Adipocyte (in vitro differentiated cells): ENCODE data around the gene MRS2.
"Not testable (repeated sequence)": the region's sequence is repeated elsewhere in the genome, so short reads cannot be mapped to it uniquely, and the experiment has no call there.

ENCODE experiments used
- DNase-seq: peaks from one replicate; pipeline ENCODE4 v3.0.0-alpha.2; 2015; ENCODE audit warnings: low read depth
- H3K27me3 ChIP-seq: replicated peaks from 2 replicates; pipeline ENCODE4 v1.7.0; 2013; ENCODE audit warnings: mild to moderate bottlenecking, low read length, moderate library complexity; ENCODE audit not compliant: control insufficient read depth, insufficient read depth
- H3K36me3 ChIP-seq: 2 replicates; pipeline ENCODE4 v1.7.0; 2013; ENCODE audit warnings: low read length, mild to moderate bottlenecking, moderate library complexity; ENCODE audit not compliant: control insufficient read depth, insufficient read depth, severe bottlenecking
- H3K4me1 ChIP-seq: 2 replicates; pipeline ENCODE4 v1.7.0; 2013; ENCODE audit warnings: mild to moderate bottlenecking, low read length, moderate library complexity; ENCODE audit not compliant: control insufficient read depth, insufficient read depth
- H3K4me3 ChIP-seq: 2 replicates; pipeline ENCODE4 v1.7.0; 2013; ENCODE audit warnings: mild to moderate bottlenecking, low read length, moderate library complexity
- H3K9ac ChIP-seq: 2 replicates; pipeline ENCODE4 v1.7.0; 2013; ENCODE audit warnings: mild to moderate bottlenecking, low read length, moderate library complexity
- H3K9me3 ChIP-seq: 2 replicates; pipeline ENCODE4 v1.7.0; 2013; ENCODE audit warnings: mild to moderate bottlenecking, low read length, moderate library complexity; ENCODE audit not compliant: control insufficient read depth

Gene MRS2

DNA sequence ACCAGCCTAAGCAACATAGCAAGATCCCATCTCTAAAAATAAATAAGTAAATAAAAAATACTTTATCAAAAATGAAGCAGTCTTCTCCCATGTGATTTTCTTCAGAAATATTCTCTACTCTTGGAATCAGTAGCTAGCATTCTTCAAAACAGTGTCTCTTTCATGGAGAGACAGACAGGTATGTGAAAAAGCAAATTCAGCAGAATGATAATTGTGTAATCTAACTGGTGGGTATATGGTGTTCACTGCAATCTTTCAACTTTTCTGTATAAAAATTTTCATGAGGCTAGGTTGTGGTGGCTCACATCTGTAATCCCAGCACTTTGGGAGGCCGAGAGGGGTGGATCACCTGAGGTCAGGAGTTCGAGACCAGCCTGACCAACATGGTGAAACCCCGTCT lies 7.9 kb downstream of the MRS2 start:
- Histone ChIP-seq H3K4me3 (no peak overlapping the region), H3K9me3 (no peaks in the 10 kb centered on the region), H3K9ac (no peak overlapping the region), H3K27me3 (no peaks in the 10 kb centered on the region), H3K36me3 (peaks cover 79% of the 10 kb centered on the region), H3K4me1 (no peaks in the 10 kb centered on the region)
- no peak for DNase-seq

DNA sequence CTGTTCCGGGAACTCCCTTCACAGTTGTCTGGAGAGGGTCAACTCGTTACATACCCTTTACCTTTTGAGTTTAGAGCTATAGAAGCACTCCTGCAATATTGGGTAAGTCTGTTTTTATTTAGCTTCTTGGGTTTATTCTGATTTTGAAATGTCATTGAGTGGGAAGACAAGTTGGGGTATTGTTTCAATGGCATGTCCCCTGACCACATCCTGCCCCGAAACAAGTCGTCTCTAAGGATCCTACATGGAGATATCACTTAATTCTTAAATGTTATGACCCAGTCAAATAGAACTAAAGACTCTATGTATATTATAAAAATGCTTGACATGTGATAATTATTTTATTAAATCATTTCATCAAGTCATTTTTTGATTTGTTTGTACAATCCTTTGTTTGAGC lies 9.6 kb downstream of the MRS2 start:
- no peaks in the 10 kb centered on the region for H3K4me1 ChIP-seq
- DNase-seq: no peak
- no peak overlapping the region for H3K4me3 ChIP-seq
- no peaks in the 10 kb centered on the region for H3K27me3 ChIP-seq
- H3K9me3 ChIP-seq: no peaks in the 10 kb centered on the region
- peaks cover 91% of the 10 kb centered on the region for H3K36me3 ChIP-seq
- H3K9ac ChIP-seq: no peak overlapping the region

DNA sequence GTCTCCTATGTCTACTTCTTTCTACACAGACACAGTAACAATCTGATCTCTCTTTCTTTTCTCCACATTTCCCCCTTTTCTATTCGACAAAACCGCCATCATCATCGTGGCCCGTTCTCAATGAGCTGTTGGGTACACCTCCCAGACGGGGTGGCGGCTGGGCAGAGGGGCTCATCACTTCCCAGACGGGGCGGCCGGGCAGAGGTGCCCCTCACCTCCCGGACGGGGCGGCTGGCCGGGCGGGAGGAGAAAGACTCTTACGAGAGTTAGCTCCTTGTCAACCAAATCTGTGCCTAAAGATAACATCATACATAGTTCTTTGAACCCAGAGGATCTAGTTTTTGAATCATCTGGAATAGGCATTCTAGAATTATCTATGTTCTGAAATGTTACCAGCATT lies 11.8 kb downstream of the MRS2 start:
- H3K9me3 ChIP-seq, H3K27me3 ChIP-seq, DNase-seq, H3K4me3 ChIP-seq, H3K9ac ChIP-seq, H3K4me1 ChIP-seq: not testable (repeated sequence)
- H3K36me3 ChIP-seq: peaks cover 89% of the 10 kb centered on the region

DNA sequence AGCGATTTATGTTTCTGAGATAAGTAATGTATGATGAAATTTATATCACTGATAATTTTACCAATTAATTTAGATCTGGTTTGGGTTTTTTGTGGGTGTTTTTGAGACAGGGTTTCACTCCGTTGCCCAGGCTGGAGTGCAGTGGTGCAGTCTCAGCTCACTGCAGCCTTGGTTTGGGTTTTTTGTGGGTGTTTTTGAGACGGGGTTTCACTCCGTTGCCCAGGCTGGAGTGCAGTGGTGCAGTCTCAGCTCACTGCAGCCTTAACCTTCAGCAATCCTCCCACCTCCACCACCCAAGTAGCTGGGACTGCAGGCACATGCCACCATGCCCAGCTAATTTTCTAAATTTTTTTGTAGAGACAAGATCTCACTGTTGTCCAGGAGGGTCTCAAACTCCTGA lies 13.0 kb downstream of the MRS2 start:
- Histone ChIP-seq H3K9ac (no peak overlapping the region), H3K27me3 (no peaks in the 10 kb centered on the region), H3K4me1 (no peaks in the 10 kb centered on the region), H3K4me3 (no peak overlapping the region), H3K36me3 (peaks cover 91% of the 10 kb centered on the region), H3K9me3 (no peaks in the 10 kb centered on the region)
- DNase-seq: no peak

DNA sequence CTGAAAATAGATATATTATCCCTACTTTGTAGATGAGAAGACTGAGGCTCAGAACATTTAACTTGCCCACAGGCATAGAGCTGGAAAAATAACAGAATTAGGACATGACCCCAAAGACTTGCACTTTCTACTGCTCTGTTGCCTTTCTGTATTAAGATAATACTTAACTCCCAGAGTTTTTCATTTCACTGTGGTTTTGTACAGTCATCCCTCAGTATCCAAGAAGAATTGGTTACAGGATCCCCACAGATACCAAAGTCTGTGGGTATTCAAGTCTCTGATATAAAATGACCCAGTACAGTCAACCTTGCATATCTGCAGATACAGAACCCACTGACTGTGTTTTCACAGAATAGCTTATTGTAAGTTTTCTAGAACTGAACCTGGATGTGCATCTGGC lies 16.8 kb downstream of the MRS2 start:
- DNase-seq: no peak
- Histone ChIP-seq H3K27me3 (no peaks in the 10 kb centered on the region), H3K4me3 (no peak overlapping the region), H3K9me3 (no peaks in the 10 kb centered on the region), H3K36me3 (peaks cover 99% of the 10 kb centered on the region), H3K4me1 (no peaks in the 10 kb centered on the region), H3K9ac (no peak overlapping the region)

DNA sequence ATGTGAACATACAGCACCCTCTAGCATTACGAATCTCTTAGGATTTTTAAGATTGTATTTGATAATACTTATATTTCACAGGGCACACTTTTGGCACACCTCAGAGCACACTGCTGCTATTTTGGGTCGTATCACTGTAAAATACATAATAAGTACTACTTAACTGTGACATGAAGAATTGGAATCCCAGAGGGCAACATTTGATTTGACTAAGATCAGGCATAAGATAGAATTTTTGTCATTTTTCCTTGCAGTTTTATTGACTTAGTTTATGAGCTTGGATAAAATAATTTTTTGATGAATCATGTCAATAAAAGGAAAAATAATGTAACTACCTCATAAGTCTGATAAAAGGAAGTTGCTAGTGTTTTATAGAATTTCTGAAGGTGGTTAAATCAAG lies 22.4 kb downstream of the MRS2 start:
- Histone ChIP-seq H3K4me3 (no peak overlapping the region), H3K4me1 (peaks cover 12% of the 10 kb centered on the region), H3K9me3 (no peaks in the 10 kb centered on the region), H3K36me3 (peaks cover 64% of the 10 kb centered on the region), H3K9ac (no peak overlapping the region), H3K27me3 (no peaks in the 10 kb centered on the region)
- DNase-seq: no peak

DNA sequence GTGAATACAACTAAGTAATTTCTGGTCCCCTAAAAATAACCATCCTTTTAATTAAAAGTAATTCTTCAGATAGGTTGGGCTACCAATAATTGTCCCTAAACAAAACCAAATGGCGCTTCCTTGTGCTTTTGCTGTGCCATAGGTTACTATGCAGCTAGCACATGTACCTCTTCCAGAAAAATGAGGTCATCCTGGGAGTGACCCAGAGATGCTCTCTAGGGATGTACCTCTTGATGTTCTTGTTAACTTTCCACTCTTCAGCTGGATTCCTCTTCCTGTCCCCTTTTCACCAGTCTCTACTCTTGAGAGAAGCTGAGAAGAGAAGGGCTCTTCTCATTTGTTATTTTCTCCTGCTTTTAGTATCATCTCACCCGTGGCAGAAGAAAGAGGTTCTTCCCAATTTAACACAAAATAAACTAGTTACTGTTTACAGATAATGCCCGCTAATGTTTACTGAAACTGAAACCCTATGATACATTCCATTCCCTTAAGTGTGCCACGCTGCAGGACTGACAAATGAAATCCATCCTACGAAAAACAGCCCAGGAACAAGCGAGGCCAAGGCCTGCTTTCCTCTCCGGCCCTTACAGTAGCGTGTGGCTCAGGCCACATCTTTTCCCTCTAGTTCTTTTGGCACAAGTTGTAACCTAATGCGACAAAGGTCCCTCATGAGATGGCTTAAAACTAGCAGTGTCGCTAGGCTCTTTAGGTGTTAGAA lies 24.2 kb downstream of the MRS2 start:
- H3K27me3 ChIP-seq: no peaks in the 10 kb centered on the region
- no peaks in the 10 kb centered on the region for H3K9me3 ChIP-seq
- peaks cover 12% of the 10 kb centered on the region for H3K4me1 ChIP-seq
- no peak overlapping the region for H3K9ac ChIP-seq
- H3K36me3 ChIP-seq: peaks cover 46% of the 10 kb centered on the region
- no peak overlapping the region for H3K4me3 ChIP-seq
- DNase-seq: no peak

DNA sequence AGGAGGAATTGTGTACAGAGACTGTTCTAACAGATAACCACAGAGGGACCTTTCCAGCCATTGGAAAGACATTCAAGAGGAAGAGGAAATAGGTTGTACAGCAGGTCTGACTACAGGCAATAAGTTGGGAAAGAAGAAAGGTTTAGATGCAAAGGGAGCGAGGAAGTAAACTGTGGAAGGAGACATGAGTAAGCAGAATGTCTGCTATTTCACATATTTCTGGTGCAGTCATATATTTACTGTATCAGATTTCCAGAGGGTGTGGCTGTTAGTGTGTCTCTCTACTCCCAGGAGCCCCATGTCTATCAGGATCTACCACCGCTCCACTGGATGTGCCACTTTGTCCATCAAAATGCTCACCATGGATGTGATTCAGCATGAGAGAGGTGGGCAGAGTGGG lies 25.9 kb downstream of the MRS2 start:
- peaks cover 29% of the 10 kb centered on the region for H3K36me3 ChIP-seq
- H3K9ac ChIP-seq: no peak overlapping the region
- DNase-seq: peak; percentile 68
- no peak overlapping the region for H3K4me3 ChIP-seq
- no peaks in the 10 kb centered on the region for H3K27me3 ChIP-seq
- H3K9me3 ChIP-seq: no peaks in the 10 kb centered on the region
- H3K4me1 ChIP-seq: peaks cover 12% of the 10 kb centered on the region

DNA sequence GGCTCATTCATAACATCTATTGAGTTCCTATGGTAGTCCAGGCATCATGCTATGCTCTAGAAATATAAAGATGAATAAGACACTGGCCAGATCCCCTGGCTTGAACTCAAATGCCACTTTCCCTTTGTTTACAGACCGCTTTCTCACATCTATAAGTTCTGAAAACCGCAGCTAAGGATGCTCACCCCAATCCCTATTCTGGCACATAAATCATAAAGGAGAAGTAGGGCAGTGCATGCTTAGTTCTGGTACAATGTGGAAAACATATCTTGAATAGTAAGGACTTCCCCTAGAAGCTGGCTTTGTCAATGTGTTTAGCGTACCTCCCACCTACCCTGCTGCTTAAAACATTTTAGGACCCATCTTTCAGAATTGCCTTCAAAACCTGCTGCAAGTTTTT lies 26.4 kb downstream of the MRS2 start:
- peaks cover 24% of the 10 kb centered on the region for H3K36me3 ChIP-seq
- peaks cover 12% of the 10 kb centered on the region for H3K4me1 ChIP-seq
- H3K27me3 ChIP-seq: no peaks in the 10 kb centered on the region
- no peak overlapping the region for H3K9ac ChIP-seq
- DNase-seq: no peak
- H3K9me3 ChIP-seq: no peaks in the 10 kb centered on the region
- no peak overlapping the region for H3K4me3 ChIP-seq

DNA sequence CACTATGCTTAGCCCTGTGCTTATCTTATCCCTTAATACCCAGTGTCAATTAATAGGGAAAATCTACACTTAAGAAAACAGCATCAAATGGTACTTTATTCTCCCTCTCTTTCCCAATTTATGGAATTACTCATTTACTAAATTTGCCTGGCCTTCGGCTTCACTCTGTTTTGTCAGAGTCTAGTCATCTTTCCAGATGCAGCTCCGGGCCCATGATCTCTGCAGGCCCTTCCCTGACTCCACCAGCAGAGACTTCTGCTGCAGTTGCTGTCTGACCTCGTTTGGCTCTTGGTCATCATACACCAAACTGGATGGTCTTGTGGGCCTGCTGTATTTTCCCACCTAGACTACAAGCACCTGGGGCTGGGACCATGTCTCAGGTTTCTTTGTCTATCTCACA lies 27.4 kb downstream of the MRS2 start:
- peaks cover 14% of the 10 kb centered on the region for H3K36me3 ChIP-seq
- no peak overlapping the region for H3K4me3 ChIP-seq
- DNase-seq: no peak
- no peaks in the 10 kb centered on the region for H3K27me3 ChIP-seq
- H3K9me3 ChIP-seq: no peaks in the 10 kb centered on the region
- peaks cover 12% of the 10 kb centered on the region for H3K4me1 ChIP-seq
- no peak overlapping the region for H3K9ac ChIP-seq

DNA sequence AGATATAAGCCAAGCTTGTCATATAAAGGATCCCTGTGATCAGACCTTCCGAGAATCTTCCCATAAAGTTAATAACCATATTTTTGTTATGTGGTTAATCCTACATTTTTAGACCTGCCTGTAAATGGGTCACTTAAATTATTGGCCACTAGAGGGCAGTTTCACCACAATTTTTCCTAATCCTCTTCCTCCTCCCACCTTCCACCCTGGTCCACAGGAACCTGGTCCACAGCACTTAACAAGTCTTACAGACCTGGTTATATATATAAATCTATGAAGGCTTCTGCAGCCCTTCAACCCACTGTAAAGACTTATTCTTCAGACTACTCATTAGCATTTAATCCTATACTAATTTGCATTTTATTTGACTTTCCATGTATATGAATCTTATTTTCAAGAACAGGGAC lies 28.3 kb downstream of the MRS2 start:
- Histone ChIP-seq H3K27me3 (no peaks in the 10 kb centered on the region), H3K9me3 (no peaks in the 10 kb centered on the region), H3K9ac (no peak overlapping the region), H3K4me1 (peaks cover 12% of the 10 kb centered on the region), H3K4me3 (no peak overlapping the region), H3K36me3 (peaks cover 5% of the 10 kb centered on the region)
- DNase-seq: peak; percentile 75

DNA sequence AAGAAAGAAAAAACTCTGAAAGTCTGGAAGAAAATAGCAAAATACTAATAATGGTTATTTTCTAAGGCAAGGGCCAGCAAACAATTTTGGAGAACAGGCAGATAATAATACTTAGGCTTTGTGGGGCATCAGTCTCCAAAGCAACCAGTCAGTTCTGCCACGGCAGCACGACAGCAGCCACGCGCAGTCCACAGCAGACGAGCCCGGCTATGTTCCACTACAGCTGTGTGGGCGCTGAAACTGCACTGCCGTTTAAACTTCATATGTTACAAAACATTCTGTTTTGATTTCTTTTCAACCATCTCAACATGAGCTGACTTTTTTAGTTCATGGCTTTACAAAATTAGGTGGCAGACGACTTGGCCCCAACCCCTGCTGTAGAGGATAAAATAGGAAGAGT lies 29.9 kb downstream of the MRS2 start:
- no peak overlapping the region for H3K4me3 ChIP-seq
- H3K9ac ChIP-seq: no peak overlapping the region
- no peaks in the 10 kb centered on the region for H3K36me3 ChIP-seq
- peaks cover 7% of the 10 kb centered on the region for H3K4me1 ChIP-seq
- no peaks in the 10 kb centered on the region for H3K9me3 ChIP-seq
- DNase-seq: no peak
- no peaks in the 10 kb centered on the region for H3K27me3 ChIP-seq
